Testis (tissue), 3 donors: ENCODE data around the gene ZNF33B. TPM values are rescaled to one million over a fixed set of nuclear protein-coding genes. Genes with fewer than 3 reads are reported as not detected.
"Not testable (repeated sequence)": the region's sequence is repeated elsewhere in the genome, so short reads cannot be mapped to it uniquely, and the experiment has no call there.

Experiments used
- DNase-seq: peaks from one replicate; pipeline ENCODE4 v3.0.0-alpha.2; 2019
- H3K27ac ChIP-seq, 2 donors: fragments of 200-600 bp; sonication (generic); one replicate each; pipeline ENCODE4 v1.5.1; 2019
- H3K27me3 ChIP-seq: fragments of 200-600 bp; sonication (generic); one replicate; pipeline ENCODE4 v1.5.1; 2019
- H3K36me3 ChIP-seq: fragments of 200-600 bp; sonication (generic); one replicate; pipeline ENCODE4 v1.5.1; 2017; ENCODE audit warnings: low read depth; ENCODE audit errors: missing control alignments
- H3K4me1 ChIP-seq: fragments of 200-600 bp; sonication (generic); one replicate; pipeline ENCODE4 v1.5.1; 2019
- H3K4me3 ChIP-seq, 2 donors: fragments of 200-600 bp; sonication (generic); one replicate each; pipeline ENCODE4 v1.5.1; 2017 to 2019
- H3K9me3 ChIP-seq: fragments of 200-600 bp; sonication (generic); one replicate; pipeline ENCODE4 v1.5.1; 2017
- POLR2A ChIP-seq: fragments of 450-650 bp; IDR thresholded peaks from one replicate; pipeline ENCODE4 v1.6.1; 2017; ENCODE audit warnings: antibody characterized with exemption, mild to moderate bottlenecking, moderate library complexity
- WGBS, 2 donors: methylation state at CpG; one replicate each; pipeline ENCODE4 v1.1.5; 2018; 5-methylcytosine and 5-hydroxymethylcytosine counted together
- intact Hi-C: fragments of 100-400 bp; cut with DNase I; formaldehyde crosslinking; loops from one replicate; pipeline ENCODE4 v1.15.1; 2023; ENCODE audit warnings: low total_unique reads
- polyA plus RNA-seq: library from polyadenylated mRNA; stranded (reverse); fragments of 350-450 nt; fragmentation: Illumina TruSeq; extraction: RNeasy Lipid Tissue Mini Kit (QIAGEN cat#74804); gene quantifications from one replicate; pipeline ENCODE4 v1.2.3, GENCODE V29; 2014; ENCODE audit warnings: low read depth, low replicate concordance; ENCODE audit not compliant: insufficient read depth
- total RNA-seq, 2 donors: library from RNA; depleted of rRNA; stranded (reverse); fragments of >200 nt; gene quantifications; one replicate each; pipeline ENCODE4 v1.2.3, GENCODE V29; 2016
- TF ChIP-seq, protein P1 (sequence below), 3 experiments: fragments of 450-650 bp in 2 of 3; fragments of 200-600 bp in 1 of 3; sonication (generic) in 1 of 3; IDR thresholded peaks; one replicate each; pipeline ENCODE4 v1.5.1; 2016 to 2019; ENCODE audit warnings: antibody characterized with exemption in 3 of 3, mild to moderate bottlenecking in 2 of 3, moderate library complexity in 1 of 3

The ZNF33B gene
- total and polyA plus RNA-seq, 3 donors from 2014 or later, result 11.1 to 21.1 (median 17.2) TPM

DNA sequence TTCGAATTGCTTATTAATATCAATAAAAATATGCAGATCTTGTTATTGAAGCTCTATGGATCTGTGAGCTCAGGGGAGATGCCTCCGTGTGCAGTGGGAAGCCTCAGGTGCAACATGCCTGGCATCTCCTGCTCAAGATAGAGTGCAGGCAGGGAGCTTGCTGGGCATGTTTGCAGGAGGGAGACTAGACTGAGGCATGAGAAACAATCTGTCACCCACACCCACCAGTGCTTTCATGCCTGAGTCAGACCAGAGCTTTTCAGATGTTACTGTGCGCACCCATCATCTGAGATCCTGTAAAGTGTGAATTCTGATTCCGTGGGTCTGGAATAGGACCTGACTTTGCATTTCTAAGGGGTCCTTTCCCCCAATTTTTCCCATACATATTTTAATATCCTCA, 62.0 kb downstream of the ZNF33B start:
- TF ChIP-seq, protein P1, sequence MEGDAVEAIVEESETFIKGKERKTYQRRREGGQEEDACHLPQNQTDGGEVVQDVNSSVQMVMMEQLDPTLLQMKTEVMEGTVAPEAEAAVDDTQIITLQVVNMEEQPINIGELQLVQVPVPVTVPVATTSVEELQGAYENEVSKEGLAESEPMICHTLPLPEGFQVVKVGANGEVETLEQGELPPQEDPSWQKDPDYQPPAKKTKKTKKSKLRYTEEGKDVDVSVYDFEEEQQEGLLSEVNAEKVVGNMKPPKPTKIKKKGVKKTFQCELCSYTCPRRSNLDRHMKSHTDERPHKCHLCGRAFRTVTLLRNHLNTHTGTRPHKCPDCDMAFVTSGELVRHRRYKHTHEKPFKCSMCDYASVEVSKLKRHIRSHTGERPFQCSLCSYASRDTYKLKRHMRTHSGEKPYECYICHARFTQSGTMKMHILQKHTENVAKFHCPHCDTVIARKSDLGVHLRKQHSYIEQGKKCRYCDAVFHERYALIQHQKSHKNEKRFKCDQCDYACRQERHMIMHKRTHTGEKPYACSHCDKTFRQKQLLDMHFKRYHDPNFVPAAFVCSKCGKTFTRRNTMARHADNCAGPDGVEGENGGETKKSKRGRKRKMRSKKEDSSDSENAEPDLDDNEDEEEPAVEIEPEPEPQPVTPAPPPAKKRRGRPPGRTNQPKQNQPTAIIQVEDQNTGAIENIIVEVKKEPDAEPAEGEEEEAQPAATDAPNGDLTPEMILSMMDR (IDR thresholded peaks at IDR 0.05), result no peak
- 85 to 90% methylated on average over 4 of the region's 4 CpGs for WGBS, 2 donors
- no peaks in the 10 kb centered on the region for H3K4me1 ChIP-seq
- no peak overlapping the region for H3K4me3 ChIP-seq
- no peaks in the 10 kb centered on the region for H3K9me3 ChIP-seq
- intact Hi-C loops, result no loop called here
- no peaks in the 10 kb centered on the region for H3K36me3 ChIP-seq
- H3K27ac ChIP-seq, result no peak overlapping the region
- no peaks in the 10 kb centered on the region for H3K27me3 ChIP-seq
- DNase-seq, result no peak

DNA sequence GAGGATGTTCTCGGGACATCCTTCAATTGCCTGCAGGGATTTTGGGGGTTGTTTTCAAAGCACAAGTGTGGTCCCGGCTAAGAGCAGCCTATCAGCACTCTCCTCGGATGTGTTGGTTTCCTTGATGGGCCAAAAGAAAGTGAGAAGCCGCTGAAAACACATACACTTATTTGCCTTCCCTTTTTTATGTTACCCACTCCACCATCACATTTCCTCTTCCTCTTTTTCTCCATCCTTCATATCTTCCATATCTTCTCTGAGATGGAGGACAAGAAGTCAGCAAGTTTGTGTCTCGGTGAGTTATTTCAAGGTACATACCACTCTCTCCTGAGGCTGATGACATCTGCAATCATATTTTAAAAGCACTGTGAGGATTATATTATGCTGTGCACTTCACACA, 64.0 kb downstream of the ZNF33B start:
- no peak for DNase-seq
- no peak overlapping the region for H3K27ac ChIP-seq
- WGBS, 2 donors, result 84% methylated on average over 5 of the region's 5 CpGs

DNA sequence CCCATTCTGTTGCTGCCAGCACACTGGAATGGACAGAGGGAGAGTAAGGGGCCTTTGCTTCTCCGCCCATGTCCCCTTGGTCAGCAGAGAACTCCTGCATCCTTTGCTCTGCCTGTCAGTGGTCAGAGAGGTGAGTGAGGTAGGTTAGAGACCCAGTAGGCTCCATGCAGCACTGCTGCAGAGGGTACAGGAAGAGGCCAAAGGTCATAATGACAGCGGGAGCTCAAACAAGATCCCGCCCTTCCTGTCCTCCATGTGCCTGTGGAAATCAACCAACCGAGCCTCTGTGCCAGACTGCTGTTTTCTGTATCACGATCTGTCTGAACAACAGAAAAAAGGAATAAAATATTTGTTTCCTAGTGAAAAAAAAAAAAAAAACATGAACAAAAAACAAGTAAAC, 81.4 kb downstream of the ZNF33B start:
- DNase-seq, result no peak
- 70 to 91% methylated on average over 5 of the region's 5 CpGs for WGBS, 2 donors
- Histone ChIP-seq H3K4me1 (no peaks in the 10 kb centered on the region), H3K36me3 (no peaks in the 10 kb centered on the region), H3K9me3 (no peaks in the 10 kb centered on the region), H3K27me3 (no peaks in the 10 kb centered on the region), H3K4me3 (no peak overlapping the region), H3K27ac (no peak overlapping the region)
- intact Hi-C loops, result no loop called here
- TF ChIP-seq POLR2A, result no peak
- TF ChIP-seq, protein P1 (IDR thresholded peaks at IDR 0.05), result no peak

More for the DNA sequence above, 64.0 kb downstream of the ZNF33B start:
- no peaks in the 10 kb centered on the region for H3K4me1 ChIP-seq
- TF ChIP-seq, protein P1 (IDR thresholded peaks at IDR 0.05), result no peak
- TF ChIP-seq POLR2A, result no peak
- H3K4me3 ChIP-seq, result no peak overlapping the region
- H3K27me3 ChIP-seq, result no peaks in the 10 kb centered on the region
- H3K36me3 ChIP-seq, result no peaks in the 10 kb centered on the region
- intact Hi-C loops, result no loop called here
- H3K9me3 ChIP-seq, result no peaks in the 10 kb centered on the region

DNA sequence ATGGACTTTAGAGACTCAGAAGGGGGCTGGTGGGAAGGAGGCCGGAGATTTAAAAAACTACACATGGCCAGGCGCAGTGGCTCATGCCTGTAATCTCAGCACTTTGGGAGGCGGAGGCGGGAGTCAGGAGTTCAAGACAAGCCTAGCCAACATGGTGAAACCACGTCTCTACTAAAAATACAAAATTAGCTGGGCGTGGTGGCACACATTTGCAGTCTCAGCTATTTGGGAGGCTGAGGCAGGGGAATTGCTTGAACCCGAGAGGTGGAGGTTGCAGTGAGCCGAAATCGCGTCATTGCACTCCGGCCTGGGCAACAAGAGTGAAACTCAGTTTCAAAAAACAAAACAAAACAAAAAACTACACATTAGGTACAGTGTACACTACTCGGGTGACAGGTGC, 84.8 kb downstream of the ZNF33B start:
- H3K9me3 ChIP-seq, H3K27ac ChIP-seq, H3K4me1 ChIP-seq, H3K36me3 ChIP-seq, DNase-seq, intact Hi-C loops, H3K27me3 ChIP-seq: not testable (repeated sequence)
- H3K4me3 ChIP-seq, result peak overlapping the region; percentile 44 to 75
- 65 to 86% methylated on average over 12 of the region's 12 CpGs for WGBS, 2 donors

DNA sequence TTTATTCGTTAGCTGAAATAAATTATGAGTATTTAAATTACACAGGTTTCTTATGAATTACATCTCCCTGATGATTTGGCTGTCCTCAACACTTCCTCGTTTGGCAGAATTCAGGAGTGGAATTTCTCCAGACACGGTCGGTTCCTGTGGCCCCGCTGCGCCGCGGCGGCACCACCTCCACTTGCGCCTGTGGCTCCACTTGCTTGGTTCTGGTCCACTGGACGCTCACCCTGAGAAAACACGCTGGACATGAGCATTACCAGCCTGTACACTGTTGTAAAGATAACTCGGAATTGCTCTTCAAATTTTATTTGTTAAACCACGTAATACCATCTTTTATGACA, 85.3 kb downstream of the ZNF33B start:
- DNase-seq, result no peak
- WGBS, 2 donors, result 5 to 11% methylated on average over 14 of the region's 14 CpGs
- intact Hi-C loops, result no loop called here

More for the DNA sequence above, 85.3 kb downstream of the ZNF33B start:
- Histone ChIP-seq H3K4me3 (peak overlapping the region; percentile 44 to 75), H3K4me1 (no peaks in the 10 kb centered on the region), H3K36me3 (no peaks in the 10 kb centered on the region), H3K9me3 (no peaks in the 10 kb centered on the region), H3K27ac (no peak overlapping the region), H3K27me3 (no peaks in the 10 kb centered on the region)
- TF ChIP-seq, protein P1 (IDR thresholded peaks at IDR 0.05), result no peak
- TF ChIP-seq POLR2A, result no peak
